Measurements from ENCODE around the gene SKOR1. TPM values are rescaled to one million over a fixed set of nuclear protein-coding genes. Genes with fewer than 3 reads are reported as not detected.

Gene SKOR1
- total RNA-seq, 1 experiment from 2014 or later, result 0.22 TPM

DNA sequence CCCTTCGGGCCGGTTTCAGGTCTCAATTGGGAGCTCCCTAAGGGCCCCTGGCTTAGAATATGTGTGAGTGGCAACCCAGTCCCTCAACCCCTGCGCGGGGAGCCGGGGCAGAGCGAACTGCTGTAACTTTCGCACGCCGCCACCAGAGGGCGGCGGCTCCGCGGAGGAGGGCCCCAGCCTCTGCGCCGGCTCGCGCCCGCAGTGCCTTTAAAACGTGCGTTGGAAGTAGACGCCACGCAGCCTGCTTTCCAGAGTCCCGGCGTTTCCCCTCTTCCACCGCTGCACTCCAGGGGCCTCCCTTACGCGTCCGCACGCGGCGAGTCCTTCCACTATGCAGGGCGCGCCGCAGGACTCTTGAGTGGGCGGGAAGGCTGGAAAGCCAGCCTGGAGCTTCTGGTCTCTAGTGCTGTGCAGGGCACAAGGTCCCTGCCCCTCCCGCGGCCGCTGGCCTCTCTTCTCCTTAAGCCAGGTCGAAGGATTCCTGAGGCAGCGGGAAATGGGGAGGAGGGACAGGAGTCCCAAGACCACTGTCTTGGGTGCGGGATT is 38.2 kb downstream of the SKOR1 start (continued):
- TF ChIP-seq, protein P1, sequence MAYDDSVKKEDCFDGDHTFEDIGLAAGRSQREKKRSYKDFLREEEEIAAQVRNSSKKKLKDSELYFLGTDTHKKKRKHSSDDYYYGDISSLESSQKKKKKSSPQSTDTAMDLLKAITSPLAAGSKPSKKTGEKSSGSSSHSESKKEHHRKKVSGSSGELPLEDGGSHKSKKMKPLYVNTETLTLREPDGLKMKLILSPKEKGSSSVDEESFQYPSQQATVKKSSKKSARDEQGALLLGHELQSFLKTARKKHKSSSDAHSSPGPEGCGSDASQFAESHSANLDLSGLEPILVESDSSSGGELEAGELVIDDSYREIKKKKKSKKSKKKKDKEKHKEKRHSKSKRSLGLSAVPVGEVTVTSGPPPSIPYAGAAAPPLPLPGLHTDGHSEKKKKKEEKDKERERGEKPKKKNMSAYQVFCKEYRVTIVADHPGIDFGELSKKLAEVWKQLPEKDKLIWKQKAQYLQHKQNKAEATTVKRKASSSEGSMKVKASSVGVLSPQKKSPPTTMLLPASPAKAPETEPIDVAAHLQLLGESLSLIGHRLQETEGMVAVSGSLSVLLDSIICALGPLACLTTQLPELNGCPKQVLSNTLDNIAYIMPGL (CRISPR knock-in tag; IDR thresholded peaks at IDR 0.05), result peak; percentile 86
- TF ChIP-seq GABPB1 (CRISPR knock-in tag; IDR thresholded peaks at IDR 0.05) (no peak), FOXK1 (CRISPR knock-in tag; IDR thresholded peaks at IDR 0.05) (no peak), CBFB (CRISPR knock-in tag; IDR thresholded peaks at IDR 0.05; ENCODE audit: low read depth) (no peak), JAZF1 (CRISPR knock-in tag; IDR thresholded peaks at IDR 0.05) (no peak)
- TF ChIP-seq, protein P2, sequence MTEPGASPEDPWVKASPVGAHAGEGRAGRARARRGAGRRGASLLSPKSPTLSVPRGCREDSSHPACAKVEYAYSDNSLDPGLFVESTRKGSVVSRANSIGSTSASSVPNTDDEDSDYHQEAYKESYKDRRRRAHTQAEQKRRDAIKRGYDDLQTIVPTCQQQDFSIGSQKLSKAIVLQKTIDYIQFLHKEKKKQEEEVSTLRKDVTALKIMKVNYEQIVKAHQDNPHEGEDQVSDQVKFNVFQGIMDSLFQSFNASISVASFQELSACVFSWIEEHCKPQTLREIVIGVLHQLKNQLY (CRISPR knock-in tag; IDR thresholded peaks at IDR 0.05), result no peak

DNA sequence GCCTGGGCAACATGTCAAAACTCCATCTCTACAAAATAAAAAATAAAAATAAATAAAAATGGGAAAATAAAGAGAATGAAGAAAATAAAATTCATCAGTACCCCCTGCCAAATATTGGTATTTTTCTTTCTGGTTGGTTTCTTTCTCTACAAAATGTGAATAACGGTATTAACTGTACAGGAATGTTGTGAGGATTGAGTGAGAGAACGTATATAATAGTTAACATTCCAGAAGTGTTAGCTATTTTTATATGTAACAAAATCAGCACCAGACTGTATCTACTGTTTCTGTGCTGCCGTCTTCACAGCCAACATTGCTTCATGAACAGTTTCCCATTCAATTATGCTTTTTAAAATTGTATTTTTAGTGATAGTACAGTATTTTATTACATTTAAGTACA is 40.0 kb downstream of the SKOR1 start:
- H3K36me3 Mint-ChIP-seq, result peaks cover 9% of the 10 kb centered on the region
- H3K4me3 Mint-ChIP-seq, result no peak overlapping the region
- TF ChIP-seq ELF4 (CRISPR knock-in tag; IDR thresholded peaks at IDR 0.05; ENCODE audit: low read depth), result no peak
- no peak for TF ChIP-seq NFATC4 (CRISPR knock-in tag; IDR thresholded peaks at IDR 0.05)
- TF ChIP-seq MYBL2 (CRISPR knock-in tag; IDR thresholded peaks at IDR 0.05), result no peak
- TF ChIP-seq, protein P3, sequence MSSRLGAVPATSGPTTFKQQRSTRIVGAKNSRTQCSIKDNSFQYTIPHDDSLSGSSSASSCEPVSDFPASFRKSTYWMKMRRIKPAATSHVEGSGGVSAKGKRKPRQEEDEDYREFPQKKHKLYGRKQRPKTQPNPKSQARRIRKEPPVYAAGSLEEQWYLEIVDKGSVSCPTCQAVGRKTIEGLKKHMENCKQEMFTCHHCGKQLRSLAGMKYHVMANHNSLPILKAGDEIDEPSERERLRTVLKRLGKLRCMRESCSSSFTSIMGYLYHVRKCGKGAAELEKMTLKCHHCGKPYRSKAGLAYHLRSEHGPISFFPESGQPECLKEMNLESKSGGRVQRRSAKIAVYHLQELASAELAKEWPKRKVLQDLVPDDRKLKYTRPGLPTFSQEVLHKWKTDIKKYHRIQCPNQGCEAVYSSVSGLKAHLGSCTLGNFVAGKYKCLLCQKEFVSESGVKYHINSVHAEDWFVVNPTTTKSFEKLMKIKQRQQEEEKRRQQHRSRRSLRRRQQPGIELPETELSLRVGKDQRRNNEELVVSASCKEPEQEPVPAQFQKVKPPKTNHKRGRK (CRISPR knock-in tag; IDR thresholded peaks at IDR 0.05; ENCODE audit: borderline replicate concordance), result no peak
- no peak for TF ChIP-seq ZNF396 (CRISPR knock-in tag; IDR thresholded peaks at IDR 0.05; ENCODE audit: borderline replicate concordance)
- TF ChIP-seq IRF2 (CRISPR knock-in tag; IDR thresholded peaks at IDR 0.05; ENCODE audit: borderline replicate concordance, low read depth), result no peak
- TF ChIP-seq NFE2L1 (CRISPR knock-in tag; IDR thresholded peaks at IDR 0.05), result no peak
- TF ChIP-seq JUN (CRISPR knock-in tag; IDR thresholded peaks at IDR 0.05), result no peak
- no peak for TF ChIP-seq GABPB1 (CRISPR knock-in tag; IDR thresholded peaks at IDR 0.05)
- H3K27me3 Mint-ChIP-seq (ENCODE audit: low read depth), result peaks cover 28% of the 10 kb centered on the region
- POLR2A ChIA-PET, result interaction anchor here (0.5 kb wide), 1 partner anchor 11 kb away, joined by 8 read pairs; no protein-coding TSS in a partner anchor
- DNase-seq (ENCODE audit: low spot score) (no peak), ATAC-seq (no peak)
- no peak overlapping the region for H3K27ac Mint-ChIP-seq
- CTCF ChIA-PET, result interaction anchor here (2.0 kb wide), 1 partner anchor 290 kb away, joined by 8 read pairs; no protein-coding TSS in a partner anchor
- H3K4me1 Mint-ChIP-seq, result peaks cover 15% of the 10 kb centered on the region
- H3K9me3 Mint-ChIP-seq, result peaks cover 10% of the 10 kb centered on the region

DNA sequence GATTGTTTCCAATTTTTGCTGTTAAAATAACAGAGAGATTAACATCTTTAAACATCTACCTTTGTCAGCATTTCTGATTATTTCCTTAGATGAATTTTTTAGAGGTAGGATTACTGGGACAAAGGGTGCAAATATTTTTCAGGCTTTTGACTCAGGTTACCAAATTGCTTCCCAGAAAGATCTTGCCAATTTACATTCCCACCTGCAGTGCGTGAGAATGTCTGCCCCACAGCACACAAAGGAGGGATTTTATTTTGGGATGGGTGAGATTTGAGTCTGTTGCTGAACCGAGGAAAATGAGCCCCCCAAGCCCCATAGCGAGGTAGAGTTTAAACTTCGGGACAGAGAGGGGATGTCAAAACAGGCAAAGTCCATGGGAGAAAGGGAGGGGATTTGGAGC is 40.5 kb downstream of the SKOR1 start:
- peaks cover 9% of the 10 kb centered on the region for H3K36me3 Mint-ChIP-seq
- H3K27me3 Mint-ChIP-seq (ENCODE audit: low read depth), result peaks cover 31% of the 10 kb centered on the region
- no peak overlapping the region for H3K27ac Mint-ChIP-seq
- no peak for ATAC-seq
- H3K9me3 Mint-ChIP-seq, result peaks cover 12% of the 10 kb centered on the region
- H3K4me3 Mint-ChIP-seq, result no peak overlapping the region
- DNase-seq (ENCODE audit: low spot score), result no peak
- H3K4me1 Mint-ChIP-seq, result peaks cover 15% of the 10 kb centered on the region
- CTCF ChIA-PET, result interaction anchor here (2.0 kb wide), 1 partner anchor 289 kb away, joined by 8 read pairs; no protein-coding TSS in a partner anchor
- POLR2A ChIA-PET, result no interaction called here
- TF ChIP-seq, protein P4, sequence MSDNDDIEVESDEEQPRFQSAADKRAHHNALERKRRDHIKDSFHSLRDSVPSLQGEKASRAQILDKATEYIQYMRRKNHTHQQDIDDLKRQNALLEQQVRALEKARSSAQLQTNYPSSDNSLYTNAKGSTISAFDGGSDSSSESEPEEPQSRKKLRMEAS (CRISPR knock-in tag; IDR thresholded peaks at IDR 0.05), result no peak
- no peak for TF ChIP-seq OVOL2 (CRISPR knock-in tag; IDR thresholded peaks at IDR 0.05; ENCODE audit: borderline replicate concordance)
- TF ChIP-seq, protein P5, sequence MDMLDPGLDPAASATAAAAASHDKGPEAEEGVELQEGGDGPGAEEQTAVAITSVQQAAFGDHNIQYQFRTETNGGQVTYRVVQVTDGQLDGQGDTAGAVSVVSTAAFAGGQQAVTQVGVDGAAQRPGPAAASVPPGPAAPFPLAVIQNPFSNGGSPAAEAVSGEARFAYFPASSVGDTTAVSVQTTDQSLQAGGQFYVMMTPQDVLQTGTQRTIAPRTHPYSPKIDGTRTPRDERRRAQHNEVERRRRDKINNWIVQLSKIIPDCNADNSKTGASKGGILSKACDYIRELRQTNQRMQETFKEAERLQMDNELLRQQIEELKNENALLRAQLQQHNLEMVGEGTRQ (CRISPR knock-in tag; IDR thresholded peaks at IDR 0.05), result no peak
- TF ChIP-seq, protein P6, sequence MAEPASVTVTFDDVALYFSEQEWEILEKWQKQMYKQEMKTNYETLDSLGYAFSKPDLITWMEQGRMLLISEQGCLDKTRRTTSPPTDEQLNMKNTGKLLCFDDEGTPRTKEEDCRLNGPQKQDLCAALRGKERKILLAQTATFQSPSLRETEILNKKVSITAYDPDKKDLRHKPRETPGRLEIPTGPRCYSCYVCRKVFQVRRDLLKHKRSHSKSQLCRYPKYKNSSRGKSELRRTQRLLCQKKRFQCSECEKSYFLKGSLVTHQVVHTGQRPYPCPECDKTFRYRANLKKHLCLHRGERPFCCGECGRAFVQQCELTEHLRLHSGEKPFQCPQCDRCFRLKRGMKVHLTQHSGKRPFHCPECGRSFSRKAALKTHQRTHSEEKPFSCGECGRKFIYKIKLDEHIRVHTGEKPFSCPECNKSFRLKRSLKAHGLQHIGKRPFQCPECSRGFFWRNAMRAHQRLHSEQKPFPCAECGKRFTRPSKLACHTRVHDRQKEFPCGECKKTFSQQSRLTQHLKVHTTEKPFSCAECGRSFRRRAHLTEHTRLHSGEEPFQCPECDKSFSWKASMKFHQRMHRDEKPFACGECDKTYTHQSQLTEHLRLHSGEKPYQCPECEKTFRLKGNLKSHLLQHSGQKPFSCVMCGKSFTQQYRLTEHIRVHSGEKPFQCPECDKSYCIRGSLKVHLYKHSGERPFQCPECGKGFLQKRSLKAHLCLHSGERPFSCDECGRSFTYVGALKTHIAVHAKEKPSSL (CRISPR knock-in tag; conservative IDR thresholded peaks at IDR 0.05), result no peak
- TF ChIP-seq SP1 (CRISPR knock-in tag; conservative IDR thresholded peaks at IDR 0.05), result no peak
- no peak for TF ChIP-seq ZNF671 (CRISPR knock-in tag; IDR thresholded peaks at IDR 0.05)
- TF ChIP-seq GRHL2 (CRISPR knock-in tag; IDR thresholded peaks at IDR 0.05; ENCODE audit: insufficient replicate concordance, severe bottlenecking), result no peak
- TF ChIP-seq, protein P7, sequence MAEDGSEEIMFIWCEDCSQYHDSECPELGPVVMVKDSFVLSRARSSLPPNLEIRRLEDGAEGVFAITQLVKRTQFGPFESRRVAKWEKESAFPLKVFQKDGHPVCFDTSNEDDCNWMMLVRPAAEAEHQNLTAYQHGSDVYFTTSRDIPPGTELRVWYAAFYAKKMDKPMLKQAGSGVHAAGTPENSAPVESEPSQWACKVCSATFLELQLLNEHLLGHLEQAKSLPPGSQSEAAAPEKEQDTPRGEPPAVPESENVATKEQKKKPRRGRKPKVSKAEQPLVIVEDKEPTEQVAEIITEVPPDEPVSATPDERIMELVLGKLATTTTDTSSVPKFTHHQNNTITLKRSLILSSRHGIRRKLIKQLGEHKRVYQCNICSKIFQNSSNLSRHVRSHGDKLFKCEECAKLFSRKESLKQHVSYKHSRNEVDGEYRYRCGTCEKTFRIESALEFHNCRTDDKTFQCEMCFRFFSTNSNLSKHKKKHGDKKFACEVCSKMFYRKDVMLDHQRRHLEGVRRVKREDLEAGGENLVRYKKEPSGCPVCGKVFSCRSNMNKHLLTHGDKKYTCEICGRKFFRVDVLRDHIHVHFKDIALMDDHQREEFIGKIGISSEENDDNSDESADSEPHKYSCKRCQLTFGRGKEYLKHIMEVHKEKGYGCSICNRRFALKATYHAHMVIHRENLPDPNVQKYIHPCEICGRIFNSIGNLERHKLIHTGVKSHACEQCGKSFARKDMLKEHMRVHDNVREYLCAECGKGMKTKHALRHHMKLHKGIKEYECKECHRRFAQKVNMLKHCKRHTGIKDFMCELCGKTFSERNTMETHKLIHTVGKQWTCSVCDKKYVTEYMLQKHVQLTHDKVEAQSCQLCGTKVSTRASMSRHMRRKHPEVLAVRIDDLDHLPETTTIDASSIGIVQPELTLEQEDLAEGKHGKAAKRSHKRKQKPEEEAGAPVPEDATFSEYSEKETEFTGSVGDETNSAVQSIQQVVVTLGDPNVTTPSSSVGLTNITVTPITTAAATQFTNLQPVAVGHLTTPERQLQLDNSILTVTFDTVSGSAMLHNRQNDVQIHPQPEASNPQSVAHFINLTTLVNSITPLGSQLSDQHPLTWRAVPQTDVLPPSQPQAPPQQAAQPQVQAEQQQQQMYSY (CRISPR knock-in tag; IDR thresholded peaks at IDR 0.05), result no peak
- TF ChIP-seq PRRX2 (CRISPR knock-in tag; IDR thresholded peaks at IDR 0.05), result no peak
- no peak for TF ChIP-seq JAZF1 (CRISPR knock-in tag; IDR thresholded peaks at IDR 0.05)
- no peak for TF ChIP-seq EMX1 (CRISPR knock-in tag; IDR thresholded peaks at IDR 0.05)

Measured in WTC11 (cell line).